T-cell (primary cell): ENCODE data around the gene P2RY4. TPM values are rescaled to one million over a fixed set of nuclear protein-coding genes. Genes with fewer than 3 reads are reported as not detected.

Experiments
- ATAC-seq, 4 experiments: fragments of 200-7000 bp in 3 of 4; fragments of 150-1000 bp in 1 of 4; cut with Tn5 transposase; replicated peaks in 1 of 4; 1 replicate in 3 of 4; 2 replicates in 1 of 4; pipeline ENCODE4 v1.10.0; 2021; ENCODE audit warnings: moderate library complexity in 3 of 4, mild to moderate bottlenecking in 2 of 4, moderate number of reproducible peaks in 1 of 4
- CTCF ChIA-PET, 2 donors: fragments of 300-600 bp; sonication (Branson Sonifier 250); formaldehyde crosslinking; loops; one replicate each; lab custom pipeline; 2022; ENCODE audit warnings: antibody characterized with exemption in 2 of 2; lab: Charles Lee
- POLR2A ChIA-PET, 2 donors: fragments of 300-600 bp; sonication (Branson Sonifier 250); formaldehyde crosslinking; loops; one replicate each; lab custom pipeline; 2022; ENCODE audit warnings: antibody characterized with exemption in 2 of 2; lab: Charles Lee
- DNase-seq, 35 experiments: peaks; one replicate each; pipeline versions ENCODE4 v3.0.0 to v3.0.0-alpha.2; 2013 to 2023
- H3K27ac ChIP-seq: one replicate; pipeline ENCODE4 v1.5.1; 2013; ENCODE audit warnings: low read length
- H3K27me3 ChIP-seq, 2 experiments: replicated peaks in 1 of 2; 1 replicate in 1 of 2; 2 replicates in 1 of 2; pipeline versions ENCODE4 v1.6.1 to v1.7.0; 2013; ENCODE audit warnings: low read length in 1 of 2, mixed read lengths in 1 of 2; ENCODE audit not compliant: control insufficient read depth in 2 of 2, insufficient read depth in 2 of 2; ENCODE audit errors: extremely low read depth in 1 of 2
- H3K36me3 ChIP-seq, 2 donors: 1 replicate in 1 of 2; 2 replicates in 1 of 2; pipeline versions ENCODE4 v1.6.1 to v1.7.0; 2013; ENCODE audit warnings: low read length in 1 of 2; ENCODE audit not compliant: control insufficient read depth in 2 of 2, insufficient read depth in 1 of 2; ENCODE audit errors: extremely low read depth in 1 of 2
- H3K4me1 ChIP-seq, 2 experiments: 1 replicate in 1 of 2; 2 replicates in 1 of 2; pipeline versions ENCODE4 v1.6.1 to v1.7.0; 2013; ENCODE audit warnings: low read length in 2 of 2, mixed read lengths in 1 of 2; ENCODE audit not compliant: insufficient read depth in 2 of 2, control insufficient read depth in 1 of 2; ENCODE audit errors: extremely low read depth in 1 of 2
- H3K4me3 ChIP-seq, 2 donors: 1 replicate in 1 of 2; 2 replicates in 1 of 2; pipeline versions ENCODE4 v1.5.1 to v1.7.0; 2013; ENCODE audit warnings: mild to moderate bottlenecking in 2 of 2, low read length in 1 of 2, moderate library complexity in 1 of 2; ENCODE audit not compliant: control insufficient read depth in 1 of 2; ENCODE audit errors: extremely low read depth in 1 of 2
- H3K9me3 ChIP-seq: 2 replicates; pipeline ENCODE4 v1.7.0; 2013
- H3K27ac Mint-ChIP-seq, 2 donors: one replicate each; pipeline ENCODE4 v1.8.0; 2020 to 2021; ENCODE audit warnings: mild to moderate bottlenecking in 2 of 2, mixed read lengths in 2 of 2
- H3K27me3 Mint-ChIP-seq, 2 donors: one replicate each; pipeline ENCODE4 v1.8.0; 2021 to 2022; ENCODE audit warnings: mixed read lengths in 2 of 2
- H3K36me3 Mint-ChIP-seq: one replicate; pipeline ENCODE4 v1.8.0; 2021; ENCODE audit warnings: mixed read lengths
- H3K4me1 Mint-ChIP-seq, 3 donors: one replicate each; pipeline ENCODE4 v1.8.0; 2020 to 2022; ENCODE audit warnings: mixed read lengths in 3 of 3, mild to moderate bottlenecking in 1 of 3
- H3K4me3 Mint-ChIP-seq, 3 donors: one replicate each; pipeline ENCODE4 v1.8.0; 2020 to 2022; ENCODE audit warnings: mild to moderate bottlenecking in 3 of 3, mixed read lengths in 3 of 3, moderate library complexity in 3 of 3
- H3K9me3 Mint-ChIP-seq, 3 donors: one replicate each; pipeline ENCODE4 v1.8.0; 2020 to 2022; ENCODE audit warnings: mixed read lengths in 3 of 3
- WGBS: methylation state at CpG from one replicate; pipeline ENCODE4 v1.1.5; 2013; ENCODE audit warnings: missing lambda C conversion rate; ENCODE audit not compliant: insufficient coverage; 5-methylcytosine and 5-hydroxymethylcytosine counted together
- total RNA-seq, 35 experiments: library from RNA in 6 of 35; stranded (reverse) in 6 of 35; fragments of 120-200 nt in 1 of 35; gene quantifications; one replicate each; pipeline versions ENCODE4 v1.2.1 to v1.2.4 and lab custom pipeline; 2013 to 2026

Gene P2RY4
- total RNA-seq, 5 donors from 2014 or later (not counting 1 experiment from before 2014, with no cell fraction given) = 0.32 to 1.2 (median 0.46) TPM

- DNase-seq (no peak), ATAC-seq (no peak)
- H3K4me1 ChIP-seq = no peaks in the 10 kb centered on the region
- Mint-ChIP-seq H3K36me3 (peaks cover 7% of the 10 kb centered on the region), H3K9me3 (no peaks in the 10 kb centered on the region), H3K4me3 (no peak overlapping the region), H3K27me3 (peaks cover 0 to 21% of the 10 kb centered on the region in 2 donors), H3K4me1 (no peaks in the 10 kb centered on the region), H3K27ac (no peak overlapping the region)
- WGBS = no CpG with 5 or more reads among the region's 3 CpGs
- POLR2A ChIA-PET = no interaction called here
- H3K27ac ChIP-seq = no peak overlapping the region
- CTCF ChIA-PET = no interaction called here
- no peaks in the 10 kb centered on the region for H3K27me3 ChIP-seq
- no peak overlapping the region for H3K4me3 ChIP-seq
- no peaks in the 10 kb centered on the region for H3K9me3 ChIP-seq
- H3K36me3 ChIP-seq = no peaks in the 10 kb centered on the region
Observed at GRCh38 chrX:70264784-70265183, 4.8 kb upstream of the P2RY4 start.

DNA sequence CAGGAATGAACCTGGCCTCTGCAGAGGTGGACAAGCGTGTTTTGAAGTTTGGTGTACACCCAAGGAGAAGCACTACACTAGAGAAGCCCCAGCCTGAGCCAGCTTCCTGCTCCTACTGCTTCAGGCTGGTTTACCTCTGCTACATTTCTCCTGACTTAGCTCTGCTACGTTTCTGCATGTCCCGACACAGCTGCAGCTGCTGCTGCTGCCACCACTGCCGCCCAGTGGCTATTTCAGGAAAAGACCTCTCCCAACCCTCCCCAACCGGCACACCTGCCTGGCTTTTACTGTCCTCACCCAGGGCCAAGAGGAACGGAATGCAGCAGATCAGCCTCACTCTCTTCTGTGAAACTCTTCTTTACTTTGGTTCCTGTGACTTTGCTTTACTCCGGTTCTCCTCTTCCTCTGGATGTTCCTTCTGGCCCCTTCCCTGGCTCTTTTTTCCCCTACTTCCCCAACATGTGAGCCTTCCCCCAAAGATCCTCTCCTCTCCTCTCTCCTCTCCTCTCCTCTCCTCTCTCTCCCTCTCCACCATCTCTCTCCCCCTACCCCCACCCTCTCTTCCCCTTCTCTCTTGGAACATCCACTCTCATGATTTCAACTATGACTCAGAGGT lies 3.1 kb upstream of the P2RY4 start:
- CTCF ChIA-PET = no interaction called here
- DNase-seq (peak in 10 of 35 experiments; percentile 2 to 15 (median 8)), ATAC-seq (peak in 2 of 4 experiments; percentile 29 to 36)
- Histone ChIP-seq H3K4me1 (no peaks in the 10 kb centered on the region), H3K4me3 (no peak overlapping the region), H3K9me3 (no peaks in the 10 kb centered on the region), H3K27ac (no peak overlapping the region), H3K27me3 (no peaks in the 10 kb centered on the region), H3K36me3 (no peaks in the 10 kb centered on the region)
- no peaks in the 10 kb centered on the region for H3K4me1 Mint-ChIP-seq
- POLR2A ChIA-PET = no interaction called here
- peaks cover 15% of the 10 kb centered on the region for H3K36me3 Mint-ChIP-seq
- 30% methylated on average over 4 of the region's 7 CpGs for WGBS
- H3K4me3 Mint-ChIP-seq = no peak overlapping the region
- peaks cover 0 to 20% of the 10 kb centered on the region in 2 donors for H3K27me3 Mint-ChIP-seq
- no peak overlapping the region for H3K27ac Mint-ChIP-seq
- no peaks in the 10 kb centered on the region for H3K9me3 Mint-ChIP-seq

DNA sequence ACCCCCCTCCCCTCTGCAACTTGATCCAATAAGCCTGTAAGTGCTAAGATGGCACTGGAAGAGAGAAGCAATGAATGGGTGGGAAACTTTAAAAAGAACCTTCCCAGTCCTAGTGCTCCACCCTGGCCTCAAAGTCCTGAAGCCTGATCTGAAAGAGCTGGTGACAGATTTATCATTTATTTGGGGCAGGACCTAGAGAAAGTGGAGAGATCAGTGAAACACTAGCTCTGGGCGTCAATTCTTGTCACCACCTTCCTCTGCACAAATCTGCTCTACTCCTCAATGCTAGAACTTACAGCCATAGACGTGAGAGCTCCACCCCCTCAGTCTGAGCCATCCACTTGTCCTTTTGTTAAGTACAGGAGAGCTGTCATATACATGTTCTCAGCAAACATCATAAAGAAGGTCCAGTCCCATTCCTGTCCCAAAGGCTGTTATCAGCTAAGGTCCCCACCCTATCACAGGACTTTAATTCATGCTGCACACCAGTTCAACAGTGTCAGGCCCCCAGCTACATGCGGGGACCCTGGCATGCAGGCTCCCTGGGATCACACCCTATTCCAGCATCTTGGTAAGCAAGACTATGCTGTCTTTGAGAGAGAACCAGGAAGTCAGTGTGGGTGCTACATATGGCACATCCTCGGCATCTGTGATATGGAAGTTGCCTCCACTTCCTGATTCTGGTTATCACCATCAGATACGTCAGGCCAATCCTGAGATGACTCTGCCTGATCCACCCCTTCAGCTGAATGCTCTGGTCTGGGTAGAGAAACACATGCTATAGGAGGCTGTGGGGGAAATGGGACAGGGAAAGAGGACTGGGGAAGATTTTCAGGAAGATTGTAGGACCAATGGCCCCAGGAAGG lies 2.3 kb downstream of the P2RY4 start:
- ATAC-seq = no peak
- no peaks in the 10 kb centered on the region for H3K4me1 ChIP-seq
- CTCF ChIA-PET = no interaction called here
- H3K9me3 ChIP-seq = no peaks in the 10 kb centered on the region
- H3K27ac Mint-ChIP-seq = no peak overlapping the region
- no peaks in the 10 kb centered on the region for H3K9me3 Mint-ChIP-seq
- POLR2A ChIA-PET = no interaction called here
- H3K4me1 Mint-ChIP-seq = no peaks in the 10 kb centered on the region
- no peak for DNase-seq
- no CpG with 5 or more reads among the region's 5 CpGs for WGBS
- H3K27me3 ChIP-seq = no peaks in the 10 kb centered on the region
- peaks cover 30% of the 10 kb centered on the region for H3K36me3 Mint-ChIP-seq
- H3K4me3 Mint-ChIP-seq = no peak overlapping the region
- H3K27me3 Mint-ChIP-seq = peaks cover 0 to 15% of the 10 kb centered on the region in 2 donors
- no peak overlapping the region for H3K27ac ChIP-seq
- no peaks in the 10 kb centered on the region for H3K36me3 ChIP-seq
- no peak overlapping the region for H3K4me3 ChIP-seq

- Mint-ChIP-seq H3K4me3 (no peak overlapping the region), H3K27me3 (peaks cover 0 to 16% of the 10 kb centered on the region in 2 donors), H3K27ac (no peak overlapping the region), H3K4me1 (no peaks in the 10 kb centered on the region), H3K9me3 (no peaks in the 10 kb centered on the region), H3K36me3 (peaks cover 30% of the 10 kb centered on the region)
- Histone ChIP-seq H3K27me3 (no peaks in the 10 kb centered on the region), H3K9me3 (no peaks in the 10 kb centered on the region), H3K27ac (no peak overlapping the region), H3K4me3 (no peak overlapping the region), H3K4me1 (no peaks in the 10 kb centered on the region), H3K36me3 (no peaks in the 10 kb centered on the region)
- CTCF ChIA-PET = no interaction called here
- WGBS = no CpG with 5 or more reads among the region's 2 CpGs
- no peak for DNase-seq
- POLR2A ChIA-PET = no interaction called here
- ATAC-seq = no peak
Observed at GRCh38 chrX:70255452-70255851, 4.6 kb downstream of the P2RY4 start.

DNA sequence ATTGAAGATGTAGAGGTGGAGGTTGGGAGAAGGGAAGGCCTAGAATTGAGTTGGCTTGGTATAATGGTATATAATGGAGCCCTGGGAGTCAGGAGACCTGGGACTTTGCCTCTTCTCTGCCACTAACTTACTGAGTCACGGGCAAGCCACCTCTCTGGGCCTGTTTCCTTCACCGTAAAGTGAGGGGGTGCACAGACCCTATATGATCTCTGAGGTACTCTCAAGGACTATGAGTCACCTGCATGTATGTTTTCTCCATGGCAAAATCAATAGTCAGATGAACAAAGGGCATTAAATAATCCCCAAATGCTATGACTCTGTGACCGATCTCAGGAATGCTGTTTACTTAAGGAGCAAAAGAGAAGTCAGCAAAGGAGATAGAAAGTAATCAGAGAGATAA lies 5.1 kb downstream of the P2RY4 start:
- POLR2A ChIA-PET = no interaction called here
- Mint-ChIP-seq H3K4me3 (no peak overlapping the region), H3K36me3 (peaks cover 30% of the 10 kb centered on the region), H3K9me3 (no peaks in the 10 kb centered on the region), H3K27me3 (peaks cover 0 to 16% of the 10 kb centered on the region in 2 donors), H3K4me1 (no peaks in the 10 kb centered on the region), H3K27ac (no peak overlapping the region)
- CTCF ChIA-PET = no interaction called here
- Histone ChIP-seq H3K9me3 (no peaks in the 10 kb centered on the region), H3K36me3 (no peaks in the 10 kb centered on the region), H3K27ac (no peak overlapping the region), H3K27me3 (no peaks in the 10 kb centered on the region), H3K4me3 (no peak overlapping the region), H3K4me1 (no peaks in the 10 kb centered on the region)
- no CpG with 5 or more reads among the region's 3 CpGs for WGBS
- ATAC-seq (no peak), DNase-seq (no peak)

- POLR2A ChIA-PET = no interaction called here
Observed at GRCh38 chrX:70254063-70254400, 6.0 kb downstream of the P2RY4 start.

More at GRCh38 chrX:70254063-70254400, 6.0 kb downstream of the P2RY4 start:
- no CpG with 5 or more reads among the region's 1 CpG for WGBS
- CTCF ChIA-PET = no interaction called here
- Mint-ChIP-seq H3K27ac (no peak overlapping the region), H3K36me3 (peaks cover 28% of the 10 kb centered on the region), H3K9me3 (no peaks in the 10 kb centered on the region), H3K4me3 (no peak overlapping the region), H3K4me1 (no peaks in the 10 kb centered on the region), H3K27me3 (peaks cover 0 to 16% of the 10 kb centered on the region in 2 donors)
- Histone ChIP-seq H3K4me3 (no peak overlapping the region), H3K4me1 (no peaks in the 10 kb centered on the region), H3K27ac (no peak overlapping the region), H3K36me3 (no peaks in the 10 kb centered on the region), H3K9me3 (no peaks in the 10 kb centered on the region), H3K27me3 (no peaks in the 10 kb centered on the region)
- ATAC-seq = no peak
- DNase-seq = no peak
